HEK293 (cell line): ENCODE measurements around the gene ZDHHC14.

Experiments
- CTCF ChIP-seq: fragments of 450-650 bp; formaldehyde crosslinking; IDR thresholded peaks from 2 replicates; pipeline ENCODE4 v1.5.1; 2016; ENCODE audit warnings: missing biosample characterization, missing genetic modification characterization
- KLF9 ChIP-seq: fragments of 450-650 bp; formaldehyde crosslinking; IDR thresholded peaks from 2 replicates; pipeline ENCODE4 v1.5.1; 2016; ENCODE audit warnings: missing biosample characterization, missing genetic modification characterization, low read depth
- YY1 ChIP-seq: fragments of 450-650 bp; formaldehyde crosslinking; IDR thresholded peaks from 2 replicates; pipeline ENCODE4 v1.5.1; 2018; ENCODE audit warnings: missing biosample characterization, missing genetic modification characterization
- ZIC2 ChIP-seq: fragments of 450-650 bp; formaldehyde crosslinking; IDR thresholded peaks from 2 replicates; pipeline ENCODE4 v1.5.1; 2016; ENCODE audit warnings: missing biosample characterization, missing genetic modification characterization
- ZNF121 ChIP-seq: fragments of 450-650 bp; formaldehyde crosslinking; IDR thresholded peaks from 2 replicates; pipeline ENCODE4 v1.5.1; 2016; ENCODE audit warnings: missing biosample characterization, missing genetic modification characterization
- ZNF2 ChIP-seq: fragments of 450-650 bp; formaldehyde crosslinking; IDR thresholded peaks from 2 replicates; pipeline ENCODE4 v1.5.1; 2016; ENCODE audit warnings: missing biosample characterization, missing genetic modification characterization
- ZNF274 ChIP-seq, 2 experiments: fragments of 200-500 bp in 1 of 2; fragments of 450-650 bp in 1 of 2; sonication (Bioruptor generic) in 1 of 2; formaldehyde crosslinking in 1 of 2; IDR thresholded peaks; 2 replicates each; pipeline versions ENCODE4 v1.5.1 to v1.6.1; 2014 to 2016; ENCODE audit warnings: borderline replicate concordance in 1 of 2, inconsistent platforms in 1 of 2, low read length in 1 of 2, missing biosample characterization in 1 of 2, missing genetic modification characterization in 1 of 2
- ZNF37A ChIP-seq: fragments of 450-650 bp; IDR thresholded peaks from 2 replicates; pipeline ENCODE4 v1.5.1; 2018; ENCODE audit warnings: missing biosample characterization, missing genetic modification characterization

GRCh38 chr6:157520596-157521361 is 139.8 kb downstream of the ZDHHC14 start:
- TF ChIP-seq YY1 (tag by site-specific recombination) = no peak
- no peak for TF ChIP-seq KLF9 (tag by site-specific recombination)
- TF ChIP-seq ZIC2 (tag by site-specific recombination) = no peak
- no peak for TF ChIP-seq CTCF (tag by site-specific recombination)
- no peak for TF ChIP-seq ZNF2
- TF ChIP-seq ZNF121 = no peak
- TF ChIP-seq ZNF274 (IDR thresholded peaks at IDR 0.05; ENCODE audit: low read length) = no peak
- no peak for TF ChIP-seq ZNF274 (tag by site-specific recombination; IDR thresholded peaks at IDR 0.05; ENCODE audit: borderline replicate concordance)
- no peak for TF ChIP-seq ZNF37A (tag by site-specific recombination)
